Nephron (organoid): ENCODE data around the gene RHBDD2.
"Not testable (repeated sequence)": the region's sequence is repeated elsewhere in the genome, so short reads cannot be mapped to it uniquely, and the experiment has no call there.

ENCODE experiments used
- H3K27ac Mint-ChIP-seq, 3 experiments: 2 replicates each; pipeline ENCODE4 v1.8.0; 2020; ENCODE audit warnings: mixed read lengths in 3 of 3, mild to moderate bottlenecking in 2 of 3, moderate library complexity in 1 of 3
- H3K27me3 Mint-ChIP-seq: 2 replicates; pipeline ENCODE4 v1.8.0; 2021; ENCODE audit warnings: low read depth, mild to moderate bottlenecking, moderate library complexity, mixed read lengths
- H3K36me3 Mint-ChIP-seq: 2 replicates; pipeline ENCODE4 v1.8.0; 2020; ENCODE audit warnings: low read depth, mixed read lengths
- H3K4me1 Mint-ChIP-seq: 2 replicates; pipeline ENCODE4 v1.8.0; 2020; ENCODE audit warnings: mixed read lengths
- H3K4me3 Mint-ChIP-seq, 3 experiments: 2 replicates each; pipeline ENCODE4 v1.8.0; 2020; ENCODE audit warnings: mild to moderate bottlenecking in 3 of 3, mixed read lengths in 3 of 3, moderate library complexity in 2 of 3
- H3K9me3 Mint-ChIP-seq: 2 replicates; pipeline ENCODE4 v1.8.0; 2020; ENCODE audit warnings: mixed read lengths
- TF ChIP-seq, protein P1 (sequence below), 3 experiments: fragments of 200-600 bp; sonication (generic); IDR thresholded peaks; one replicate each; pipeline ENCODE4 v1.5.0; 2021; ENCODE audit warnings: antibody characterized with exemption in 3 of 3; ENCODE audit not compliant: unreplicated experiment in 3 of 3

RHBDD2 gene

GRCh38 chr7:75861636-75862035 lies 17.2 kb upstream of the RHBDD2 start:
- H3K27ac Mint-ChIP-seq, result peak overlapping the region in 2 of 3 experiments; percentile 45 to 68
- no peak overlapping the region for H3K4me3 Mint-ChIP-seq
- H3K4me1 Mint-ChIP-seq, result peaks cover 9% of the 10 kb centered on the region
- TF ChIP-seq, protein P1, sequence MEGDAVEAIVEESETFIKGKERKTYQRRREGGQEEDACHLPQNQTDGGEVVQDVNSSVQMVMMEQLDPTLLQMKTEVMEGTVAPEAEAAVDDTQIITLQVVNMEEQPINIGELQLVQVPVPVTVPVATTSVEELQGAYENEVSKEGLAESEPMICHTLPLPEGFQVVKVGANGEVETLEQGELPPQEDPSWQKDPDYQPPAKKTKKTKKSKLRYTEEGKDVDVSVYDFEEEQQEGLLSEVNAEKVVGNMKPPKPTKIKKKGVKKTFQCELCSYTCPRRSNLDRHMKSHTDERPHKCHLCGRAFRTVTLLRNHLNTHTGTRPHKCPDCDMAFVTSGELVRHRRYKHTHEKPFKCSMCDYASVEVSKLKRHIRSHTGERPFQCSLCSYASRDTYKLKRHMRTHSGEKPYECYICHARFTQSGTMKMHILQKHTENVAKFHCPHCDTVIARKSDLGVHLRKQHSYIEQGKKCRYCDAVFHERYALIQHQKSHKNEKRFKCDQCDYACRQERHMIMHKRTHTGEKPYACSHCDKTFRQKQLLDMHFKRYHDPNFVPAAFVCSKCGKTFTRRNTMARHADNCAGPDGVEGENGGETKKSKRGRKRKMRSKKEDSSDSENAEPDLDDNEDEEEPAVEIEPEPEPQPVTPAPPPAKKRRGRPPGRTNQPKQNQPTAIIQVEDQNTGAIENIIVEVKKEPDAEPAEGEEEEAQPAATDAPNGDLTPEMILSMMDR (IDR thresholded peaks at IDR 0.05; ENCODE audit: unreplicated experiment in 3 of 3), result no peak
- peaks cover 12% of the 10 kb centered on the region for H3K27me3 Mint-ChIP-seq
- H3K9me3 Mint-ChIP-seq, result peaks cover 3% of the 10 kb centered on the region
- no peaks in the 10 kb centered on the region for H3K36me3 Mint-ChIP-seq

- not testable (repeated sequence) for H3K9me3 Mint-ChIP-seq, H3K36me3 Mint-ChIP-seq, H3K4me1 Mint-ChIP-seq, H3K4me3 Mint-ChIP-seq, H3K27ac Mint-ChIP-seq
- H3K27me3 Mint-ChIP-seq, result peaks cover 12% of the 10 kb centered on the region
These were observed 14.6 kb upstream of the RHBDD2 start for GRCh38 chr7:75864251-75864650.

GRCh38 chr7:75866114-75866488 lies 12.7 kb upstream of the RHBDD2 start:
- Mint-ChIP-seq H3K4me1 (peaks cover 9% of the 10 kb centered on the region), H3K9me3 (peaks cover 3% of the 10 kb centered on the region), H3K27ac (no peak overlapping the region), H3K27me3 (peaks cover 9% of the 10 kb centered on the region), H3K36me3 (no peaks in the 10 kb centered on the region), H3K4me3 (no peak overlapping the region)
- TF ChIP-seq, protein P1 (IDR thresholded peaks at IDR 0.05; ENCODE audit: unreplicated experiment in 3 of 3), result no peak

DNA sequence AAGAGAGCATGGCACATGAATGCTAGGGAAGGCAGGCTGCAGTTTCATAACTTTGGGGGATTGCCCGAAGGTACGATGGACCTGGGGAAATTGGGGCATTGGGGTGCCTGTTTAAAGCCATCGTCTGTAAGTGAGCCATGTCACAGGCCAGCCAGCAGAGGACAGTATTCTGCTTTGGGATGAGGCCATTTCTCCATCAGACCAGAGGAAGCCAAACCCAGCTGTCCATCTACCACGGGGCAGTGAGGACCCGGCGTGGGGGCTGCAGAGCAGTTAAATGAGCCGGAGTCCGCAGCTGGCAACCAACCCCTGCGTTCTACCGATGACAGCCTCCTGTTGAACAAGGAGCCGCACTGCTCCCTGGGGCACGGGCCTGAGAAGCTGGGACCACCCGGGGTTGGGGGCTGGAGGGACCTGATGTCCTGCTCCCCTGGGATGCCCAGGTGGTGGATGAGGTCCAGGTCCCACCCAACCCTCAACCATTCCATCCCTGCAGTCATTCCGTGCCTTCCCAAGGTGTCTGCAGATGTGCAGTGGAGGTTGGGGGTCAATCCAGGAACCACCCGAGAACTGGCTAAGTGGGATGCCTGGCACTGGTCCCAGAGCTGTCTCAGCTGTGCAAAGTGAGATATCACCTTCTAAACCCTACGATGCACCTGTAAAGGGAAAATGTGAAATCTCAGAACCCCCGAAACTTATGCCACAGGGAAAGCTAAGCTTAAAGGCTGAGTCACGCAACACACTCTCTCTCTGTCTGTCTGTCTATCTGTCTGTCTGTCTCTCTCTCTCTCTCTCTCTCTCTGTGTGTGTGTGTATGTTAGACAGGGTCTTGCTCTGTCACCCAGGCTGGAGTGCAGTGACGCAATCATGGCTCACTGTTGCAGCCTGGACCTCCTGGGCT lies 12.1 kb upstream of the RHBDD2 start:
- Mint-ChIP-seq H3K4me1 (peaks cover 4% of the 10 kb centered on the region), H3K9me3 (peaks cover 3% of the 10 kb centered on the region), H3K27me3 (peaks cover 8% of the 10 kb centered on the region), H3K4me3 (no peak overlapping the region), H3K27ac (no peak overlapping the region), H3K36me3 (no peaks in the 10 kb centered on the region)
- TF ChIP-seq, protein P1 (IDR thresholded peaks at IDR 0.05; ENCODE audit: unreplicated experiment in 3 of 3), result peak; percentile 81 to 85 (median 83)

GRCh38 chr7:75867390-75867717 lies 11.5 kb upstream of the RHBDD2 start:
- Mint-ChIP-seq H3K27me3 (peaks cover 8% of the 10 kb centered on the region), H3K9me3 (peaks cover 3% of the 10 kb centered on the region), H3K27ac (no peak overlapping the region), H3K4me1 (peaks cover 9% of the 10 kb centered on the region), H3K36me3 (no peaks in the 10 kb centered on the region), H3K4me3 (no peak overlapping the region)
- TF ChIP-seq, protein P1 (IDR thresholded peaks at IDR 0.05; ENCODE audit: unreplicated experiment in 3 of 3), result no peak

DNA sequence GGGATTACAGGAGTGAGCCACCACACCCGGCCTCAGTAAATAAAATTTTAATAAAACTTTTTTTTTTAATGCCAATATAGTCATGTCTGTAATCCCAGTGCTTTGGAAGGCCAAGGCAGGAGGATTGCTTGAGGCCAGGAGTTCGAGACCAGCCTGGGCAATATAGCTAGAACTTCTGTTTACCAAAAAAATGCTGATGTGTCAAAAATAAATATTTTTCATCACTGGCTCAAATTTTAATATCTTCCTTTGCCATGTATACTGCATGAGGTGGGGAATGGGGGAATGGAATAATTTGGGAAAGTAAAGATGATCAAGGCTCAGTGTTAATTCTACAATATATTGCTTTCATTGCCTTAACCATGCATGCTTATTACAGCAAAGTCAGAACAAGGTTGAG lies 10.7 kb upstream of the RHBDD2 start:
- Mint-ChIP-seq H3K27ac (no peak overlapping the region), H3K4me3 (no peak overlapping the region), H3K27me3 (peaks cover 8% of the 10 kb centered on the region), H3K36me3 (no peaks in the 10 kb centered on the region), H3K9me3 (peaks cover 3% of the 10 kb centered on the region), H3K4me1 (peaks cover 12% of the 10 kb centered on the region)
- TF ChIP-seq, protein P1 (IDR thresholded peaks at IDR 0.05; ENCODE audit: unreplicated experiment in 3 of 3), result no peak
